Measurements from ENCODE around the gene MACROD1.

MACROD1 gene

DNA sequence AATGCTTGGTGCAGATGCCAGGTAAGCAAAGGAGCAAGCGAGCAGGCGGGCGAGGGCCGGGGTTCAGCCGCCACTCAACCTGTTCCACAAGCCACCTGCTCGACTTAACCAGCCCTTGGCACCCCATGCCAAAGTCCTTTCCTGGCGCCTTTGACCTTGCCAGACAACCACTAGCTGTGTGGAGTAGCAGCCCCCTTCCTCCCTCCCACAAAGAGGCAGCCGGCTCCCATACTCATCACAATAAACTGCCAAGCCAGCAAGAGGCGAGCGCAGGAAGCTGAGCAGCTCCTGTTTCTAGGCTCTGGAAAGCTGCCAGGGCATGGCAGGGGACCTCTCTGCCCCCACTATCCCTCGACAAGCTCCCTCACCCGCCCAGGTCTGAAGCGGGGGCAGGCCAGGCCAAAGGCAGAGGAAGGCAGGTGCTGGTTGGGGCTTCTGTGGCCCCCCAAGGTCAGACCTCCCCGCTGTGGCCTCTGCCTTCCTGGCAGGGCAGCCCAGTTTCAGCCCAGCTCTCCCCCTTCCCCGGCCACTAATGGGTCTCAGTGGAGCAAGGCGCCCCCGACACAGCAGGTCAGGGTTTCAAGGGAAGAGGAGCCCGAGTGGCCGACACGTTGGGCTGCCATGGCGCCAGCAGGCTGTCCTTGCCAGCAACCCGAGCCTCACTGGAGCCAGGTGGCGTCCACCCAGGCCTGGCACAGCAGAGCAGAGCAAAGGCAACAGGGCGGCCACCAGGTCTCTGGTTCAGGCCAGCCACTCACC, 15.3 kb downstream of the MACROD1 start:
- no peak for DNase-seq

DNA sequence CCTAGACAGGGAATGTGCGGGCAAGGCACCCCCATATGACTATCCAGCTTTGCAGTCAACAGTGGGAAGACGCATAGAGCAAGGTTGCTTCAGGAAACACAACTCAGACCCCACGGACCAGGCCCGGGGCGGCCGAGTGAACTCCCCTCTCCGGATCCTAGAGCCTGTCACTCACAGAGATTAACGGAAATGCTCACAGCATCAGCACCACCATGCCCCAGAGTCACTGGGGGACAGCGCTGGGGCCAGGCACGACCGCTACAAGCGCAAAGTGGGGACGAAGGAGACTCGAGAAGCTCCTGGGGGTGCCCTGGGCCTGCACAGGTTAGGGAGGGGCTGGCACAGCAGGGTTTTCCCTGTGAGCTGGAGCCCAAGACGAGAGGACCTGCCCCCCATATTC, 15.9 kb downstream of the MACROD1 start:
- no peak for DNase-seq

DNA sequence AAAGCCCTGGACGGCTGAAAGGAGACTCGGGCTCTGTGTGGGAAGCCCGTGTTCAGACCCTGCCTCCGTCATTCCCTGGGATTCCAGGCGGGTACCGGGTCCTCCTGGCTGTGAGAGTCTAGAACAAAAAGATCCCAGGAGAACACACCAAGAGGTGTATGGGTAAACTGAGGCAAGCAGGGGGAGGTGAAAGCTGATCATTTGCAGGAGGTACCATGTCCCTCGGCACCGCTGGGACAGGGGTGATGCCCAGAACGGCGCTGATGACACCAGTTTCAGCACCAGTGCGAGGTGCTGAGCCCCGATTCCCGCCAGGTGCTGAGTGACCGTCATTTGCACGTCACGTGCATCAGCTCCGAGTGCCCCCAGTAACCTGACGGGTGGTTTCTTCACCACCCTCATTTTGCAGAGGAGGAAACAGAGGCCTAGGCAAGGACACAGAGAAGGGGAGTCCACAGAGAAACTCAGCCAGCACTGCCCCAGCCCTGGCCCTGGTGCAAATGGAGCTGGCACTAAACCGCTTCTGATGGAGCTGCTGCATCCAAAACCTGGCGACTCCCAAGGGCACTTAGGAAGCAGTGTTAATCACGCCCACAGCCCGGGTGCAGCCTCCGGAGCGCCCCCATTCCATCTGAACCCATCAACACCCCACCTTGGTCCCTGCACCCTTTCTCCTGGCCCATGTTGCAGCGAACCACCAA, 16.8 kb downstream of the MACROD1 start:
- no peak for DNase-seq

DNA sequence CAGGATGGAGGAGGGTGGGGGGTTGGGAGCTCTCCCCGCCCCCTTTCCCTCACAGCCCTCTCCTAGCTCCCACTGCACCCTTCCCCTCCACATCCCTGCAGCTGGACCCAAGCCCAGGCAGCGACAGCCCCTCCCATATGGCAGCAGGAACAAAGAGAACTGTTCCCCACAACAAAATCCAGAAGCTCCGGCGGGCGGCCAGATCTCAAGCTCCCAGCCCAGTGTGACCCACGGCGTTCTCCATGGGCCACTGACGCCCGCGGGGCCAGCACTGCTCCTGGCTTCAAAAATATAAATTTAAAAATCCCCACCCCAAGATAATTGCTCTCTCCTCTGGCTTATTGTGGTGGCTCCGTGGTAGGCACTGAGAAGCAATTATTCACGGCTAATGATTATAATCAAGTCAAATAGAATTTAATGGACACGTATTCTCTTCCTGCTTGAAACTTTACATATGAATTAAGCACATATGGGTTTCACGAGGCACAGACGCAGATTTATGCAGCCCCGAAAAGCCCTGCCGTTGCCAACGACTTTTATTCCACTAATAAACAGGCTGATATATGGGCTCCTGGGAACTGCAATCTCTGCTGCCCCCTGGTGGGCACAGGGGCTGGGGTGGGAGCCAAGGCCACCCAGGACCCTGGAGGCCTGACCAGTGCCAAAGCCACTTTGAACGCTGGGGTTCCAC, 17.5 kb downstream of the MACROD1 start:
- DNase-seq, result peak; percentile 63

DNA sequence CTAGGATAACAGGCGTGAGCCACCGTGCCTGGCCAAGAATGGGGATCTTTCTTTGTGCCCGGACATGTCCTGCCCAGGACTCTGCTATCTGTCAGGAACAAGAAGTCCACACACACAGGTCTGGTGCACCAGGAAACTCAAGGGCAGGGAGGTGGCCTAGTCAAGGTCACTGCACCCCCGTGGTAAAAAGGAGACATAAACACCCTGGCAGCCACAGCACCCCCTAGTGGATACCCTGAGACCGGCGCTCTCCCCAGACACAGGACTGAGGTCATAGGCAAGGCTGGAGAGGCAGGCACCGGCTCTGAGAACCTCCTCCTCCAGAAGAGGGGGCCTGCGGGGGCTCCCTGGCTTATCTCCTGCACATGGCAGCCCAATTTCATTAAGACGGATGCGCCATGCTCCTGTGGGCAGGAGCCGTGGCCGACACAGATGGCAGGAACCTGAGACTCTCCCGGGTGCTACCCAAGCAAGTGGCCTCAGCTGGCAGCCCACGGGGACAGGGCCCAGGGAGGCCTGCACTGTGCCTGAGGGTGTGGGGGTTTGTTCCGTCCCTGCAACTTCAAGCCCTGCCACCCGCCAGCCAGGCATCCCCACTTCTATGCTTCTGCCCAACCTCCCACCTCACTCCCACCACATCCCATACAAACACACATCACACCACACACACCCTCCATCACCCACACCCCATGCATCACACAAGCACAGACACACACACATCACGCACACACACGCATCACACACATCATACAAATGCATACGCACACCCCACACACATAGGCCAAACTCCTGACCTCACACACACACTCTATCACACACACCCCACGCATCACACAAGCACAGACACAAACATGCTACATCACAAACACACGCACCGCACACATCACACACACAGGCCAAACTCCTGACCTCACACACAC, 19.6 kb downstream of the MACROD1 start:
- DNase-seq, result peak; percentile 38

DNA sequence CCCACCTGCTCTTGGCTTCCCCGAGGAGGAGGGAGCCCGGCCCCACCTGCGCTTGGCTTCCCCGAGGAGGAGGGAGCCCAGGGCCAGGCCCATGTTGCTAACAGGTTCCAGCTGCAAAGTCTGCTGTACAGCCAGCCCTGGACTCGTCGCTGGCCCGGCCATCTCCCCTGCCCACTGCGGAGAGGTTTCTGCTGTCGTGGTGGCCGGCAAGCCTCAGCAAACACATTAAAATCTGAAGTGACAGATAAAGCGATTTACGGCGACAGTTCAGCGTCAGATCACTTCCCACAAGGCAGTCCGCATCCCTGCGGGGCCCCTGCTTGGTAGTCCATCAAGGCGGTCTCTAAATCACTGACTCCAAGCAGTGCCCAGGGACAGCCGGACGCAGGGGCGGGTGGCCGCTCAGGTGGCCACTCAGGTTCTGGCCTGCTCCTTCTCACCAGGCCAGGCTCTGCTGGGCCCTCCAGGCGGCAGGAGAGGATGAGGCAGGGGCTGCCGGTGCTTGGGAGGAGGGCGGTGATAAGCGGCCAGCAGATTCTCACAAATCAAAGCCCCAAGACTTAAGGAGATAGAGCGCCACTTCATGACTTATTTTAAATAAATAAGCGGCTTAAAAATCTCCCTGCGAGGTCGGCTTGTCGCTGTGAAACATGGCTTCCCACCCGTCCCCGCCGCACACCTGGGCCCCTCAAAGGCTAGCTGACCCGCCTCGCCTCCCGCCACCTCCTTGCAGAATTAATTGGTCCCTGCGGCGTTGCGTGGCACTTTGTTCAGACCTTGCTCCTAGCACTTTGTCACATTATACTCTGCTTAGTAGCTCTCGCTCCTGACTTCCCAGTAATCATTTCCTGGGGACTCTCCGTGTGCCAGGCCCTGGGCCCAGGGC, 21.1 kb downstream of the MACROD1 start:
- DNase-seq, result no peak

DNA sequence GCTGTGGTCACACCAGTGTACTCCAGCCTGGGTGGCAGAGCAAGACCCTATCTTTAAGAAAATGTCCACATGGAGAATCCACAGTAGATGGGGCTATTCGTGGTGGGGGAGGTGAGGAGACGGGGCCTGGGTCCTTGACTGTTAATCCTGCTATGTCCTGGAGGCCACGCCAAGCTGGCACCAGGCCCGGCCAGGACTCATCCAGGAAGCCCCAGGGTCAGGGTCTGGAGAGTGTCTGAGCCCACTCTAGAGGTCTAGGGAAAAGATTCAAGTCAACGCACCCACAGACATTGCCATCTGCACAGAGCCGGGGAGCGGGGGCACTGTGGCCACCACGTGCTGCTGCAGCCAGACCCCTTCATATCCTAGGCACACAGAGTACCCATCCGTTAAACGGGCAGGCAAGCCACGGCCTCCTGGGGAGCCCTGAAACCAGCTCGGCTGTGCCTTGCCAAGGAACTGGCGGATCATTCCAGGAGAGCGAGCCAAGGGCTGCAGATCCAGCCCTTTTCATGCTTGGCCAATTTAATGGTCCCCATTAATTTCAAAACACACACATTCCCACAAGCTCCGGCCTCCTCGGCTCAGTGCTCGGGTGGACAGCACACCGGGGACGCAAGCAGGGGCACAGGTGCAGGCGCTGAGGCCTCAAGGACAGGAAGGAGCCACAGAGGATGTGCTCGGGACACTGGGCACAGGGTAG, 24.7 kb downstream of the MACROD1 start:
- no peak for DNase-seq

DNA sequence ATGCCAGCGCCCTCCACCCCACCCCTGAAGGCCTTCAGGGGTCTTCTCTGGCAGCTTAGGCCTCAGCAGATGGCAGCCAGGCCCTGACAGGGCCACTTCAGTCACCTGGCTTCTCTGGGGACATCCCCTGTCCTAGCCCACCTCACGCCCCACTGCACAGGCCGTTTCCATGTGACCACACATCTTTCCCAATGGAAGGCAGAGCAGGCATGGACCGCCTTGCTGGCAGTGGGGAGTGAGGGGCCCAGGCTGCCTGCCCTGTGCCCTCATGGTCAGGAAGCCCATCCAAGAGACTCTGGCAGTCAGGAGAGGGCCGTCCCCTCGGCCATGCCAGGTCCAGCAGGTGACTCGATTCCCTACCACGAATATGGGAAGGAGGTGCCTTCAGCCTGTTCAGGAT, 25.8 kb downstream of the MACROD1 start:
- no peak for DNase-seq

DNA sequence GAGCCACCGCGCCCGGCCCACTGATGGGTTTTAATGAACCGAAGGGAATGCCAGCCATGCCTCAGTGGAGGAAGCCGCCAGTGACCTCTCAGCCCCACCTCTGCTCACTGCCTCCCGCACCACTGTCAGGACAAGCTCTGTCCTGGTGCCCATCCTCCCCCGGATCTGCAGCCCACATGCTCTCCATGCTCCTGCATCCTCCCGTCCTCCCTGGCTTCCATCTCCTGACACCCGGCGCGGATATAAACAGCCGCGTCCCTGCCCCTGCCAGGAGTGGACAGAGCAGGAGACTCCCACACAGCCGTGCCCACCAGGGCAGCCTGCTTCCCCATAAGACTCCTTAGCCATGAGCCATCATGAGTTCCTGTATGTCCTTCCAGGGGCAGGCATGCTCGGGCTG, 26.9 kb downstream of the MACROD1 start:
- DNase-seq, result no peak

DNA sequence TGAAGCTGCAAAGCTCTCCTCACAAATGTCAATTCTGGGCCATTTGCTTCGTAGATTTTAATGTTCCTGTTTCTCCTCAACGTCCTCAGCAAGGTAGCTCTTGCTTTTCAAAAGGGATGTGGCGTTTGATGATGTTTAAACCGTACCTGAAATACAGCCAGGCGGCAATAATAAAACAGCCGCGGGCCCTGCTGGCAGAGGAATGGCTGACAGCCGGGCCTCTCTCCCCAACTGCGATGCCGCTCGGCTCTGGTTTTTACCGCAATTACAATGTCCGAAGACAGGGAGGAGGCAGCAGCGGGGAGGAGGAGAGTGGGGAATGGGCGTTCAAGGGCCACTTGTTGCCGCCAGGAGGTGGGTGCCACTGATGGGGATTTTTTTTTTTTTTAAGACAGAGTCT, 27.5 kb downstream of the MACROD1 start:
- DNase-seq, result no peak

DNA sequence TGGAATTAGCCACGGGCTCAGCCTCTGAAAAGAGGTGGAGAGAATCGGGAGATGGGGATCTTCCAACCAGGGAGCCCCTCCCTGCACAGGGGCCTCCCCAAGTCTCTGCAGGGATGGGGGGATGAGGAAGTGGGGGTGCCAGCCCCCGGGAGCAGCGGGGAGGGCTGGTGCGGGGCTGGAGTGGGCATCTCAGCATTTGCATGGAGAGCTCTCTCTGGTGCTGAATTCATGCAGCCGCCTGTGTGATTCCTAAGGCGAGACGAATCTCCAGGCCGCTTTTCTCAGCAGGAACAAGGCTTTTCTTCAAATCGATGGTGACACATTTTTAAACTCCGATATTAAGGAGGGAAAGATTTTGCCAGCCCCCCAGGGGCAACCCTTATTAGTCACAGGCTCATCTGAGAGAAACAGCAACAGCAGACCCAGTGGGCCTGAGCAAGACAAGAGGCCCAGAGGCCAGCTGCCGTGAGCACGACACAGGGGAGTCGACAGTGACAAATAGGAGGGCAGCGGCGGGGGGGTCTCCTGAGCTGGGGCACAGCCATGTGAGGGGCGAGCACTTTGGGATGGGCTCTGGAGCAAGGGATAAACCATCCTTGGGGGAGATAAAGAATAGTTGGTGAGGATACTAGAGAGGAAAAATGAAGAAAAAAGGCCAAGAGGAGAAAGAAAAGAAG, 29.0 kb downstream of the MACROD1 start:
- no peak for DNase-seq

DNA sequence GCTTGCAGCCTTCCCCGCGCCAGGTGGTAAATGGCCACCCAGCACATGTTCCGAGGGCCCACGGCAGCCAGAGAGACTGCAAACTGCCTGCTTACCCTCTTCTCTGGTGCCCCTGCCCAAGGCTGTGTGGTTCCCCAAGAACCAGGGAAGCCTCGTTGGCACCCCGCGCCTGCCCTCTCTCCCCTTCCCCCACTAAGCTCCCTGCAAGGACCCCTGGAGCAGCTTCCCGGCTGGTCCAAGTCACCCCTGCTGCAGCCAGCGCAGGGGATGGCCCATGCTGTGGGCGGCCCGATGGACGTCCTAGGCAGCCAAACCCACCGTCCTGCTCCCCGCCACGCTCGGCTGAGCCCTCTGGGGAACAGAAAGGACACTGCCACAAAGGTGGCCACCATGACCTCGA, 30.2 kb downstream of the MACROD1 start:
- no peak for DNase-seq

DNA sequence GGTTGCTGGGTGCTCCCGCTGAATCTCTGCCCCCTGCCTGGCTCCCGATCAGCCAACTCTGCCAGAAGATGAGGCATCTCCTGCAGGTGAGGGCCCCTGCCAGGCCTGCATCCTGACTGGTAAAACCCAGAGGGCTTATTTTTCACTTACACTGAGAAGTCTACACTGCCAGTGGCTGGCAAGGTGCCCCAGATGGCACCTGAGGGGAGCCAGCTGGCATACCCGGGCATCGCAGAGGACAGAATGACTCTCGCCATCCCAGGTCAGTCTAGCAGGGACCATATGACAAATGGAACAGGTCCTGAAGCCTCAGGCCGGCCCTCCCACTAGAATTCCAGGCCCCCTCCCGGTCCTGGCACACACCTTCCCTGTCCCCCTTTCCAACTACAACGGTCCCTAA, 30.9 kb downstream of the MACROD1 start:
- no peak for DNase-seq

DNA sequence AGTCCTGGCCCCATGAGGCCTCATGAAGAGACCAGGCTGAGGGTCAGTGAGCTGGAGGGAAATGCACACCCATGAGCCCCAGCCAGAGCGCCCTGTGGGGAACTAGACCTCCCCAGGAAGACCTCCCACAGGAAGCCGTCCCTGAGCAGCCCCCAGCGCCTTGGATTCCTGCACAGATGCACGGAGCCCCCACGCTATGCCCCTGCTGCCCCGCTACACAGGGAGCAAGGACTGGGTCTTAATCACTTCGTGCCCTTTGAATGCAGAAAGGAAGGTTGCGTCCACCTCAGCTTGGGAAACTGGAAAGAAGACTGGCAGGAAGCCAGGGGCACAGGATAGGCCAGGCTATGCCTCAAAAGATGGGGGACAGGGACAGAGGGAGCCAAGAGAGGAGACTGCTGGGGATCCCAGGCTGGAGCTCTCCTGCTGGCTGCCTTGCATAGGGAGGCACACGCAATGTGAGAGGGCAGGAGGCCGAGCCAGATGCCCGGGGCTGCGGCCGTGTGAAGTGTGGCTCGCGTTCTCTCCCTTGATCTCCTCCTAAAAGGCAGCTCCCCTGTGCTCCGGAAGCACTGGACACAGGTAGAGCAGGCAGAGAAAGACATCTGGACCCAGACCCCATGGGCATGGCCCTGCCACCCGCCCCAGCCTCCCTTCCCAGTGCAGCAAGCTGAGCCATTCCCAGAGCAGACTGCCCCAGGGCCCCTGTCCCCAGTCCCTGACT, 32.8 kb downstream of the MACROD1 start:
- no peak for DNase-seq

DNA sequence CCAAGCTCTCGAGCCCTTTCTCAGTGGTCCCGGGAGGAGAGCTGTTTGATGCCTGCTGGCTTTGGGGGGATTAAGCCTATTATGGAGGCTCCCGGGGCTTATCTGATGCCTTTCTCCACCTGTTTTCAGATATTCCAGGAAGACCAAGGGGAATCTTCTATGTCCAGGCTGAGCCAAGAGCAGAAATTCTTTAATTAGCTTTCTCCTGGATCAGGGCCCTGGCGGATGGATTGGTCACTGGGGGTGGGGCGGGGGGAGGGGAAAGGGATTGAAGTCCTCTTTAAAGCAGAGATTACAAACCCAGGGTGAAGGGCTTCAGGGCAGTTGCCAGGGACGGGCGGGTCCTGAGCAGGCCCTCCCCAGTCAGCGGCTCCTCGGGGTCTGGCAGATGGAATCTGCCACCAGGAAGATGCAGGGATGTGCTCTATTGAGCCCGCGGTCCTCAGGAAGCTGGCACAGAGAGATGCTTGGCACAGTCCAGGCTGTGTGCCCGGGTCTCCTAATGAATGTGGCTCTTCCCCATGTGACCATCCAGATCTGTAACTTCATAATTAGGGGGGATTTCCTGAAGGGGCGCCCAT, 33.6 kb downstream of the MACROD1 start:
- no peak for DNase-seq

DNA sequence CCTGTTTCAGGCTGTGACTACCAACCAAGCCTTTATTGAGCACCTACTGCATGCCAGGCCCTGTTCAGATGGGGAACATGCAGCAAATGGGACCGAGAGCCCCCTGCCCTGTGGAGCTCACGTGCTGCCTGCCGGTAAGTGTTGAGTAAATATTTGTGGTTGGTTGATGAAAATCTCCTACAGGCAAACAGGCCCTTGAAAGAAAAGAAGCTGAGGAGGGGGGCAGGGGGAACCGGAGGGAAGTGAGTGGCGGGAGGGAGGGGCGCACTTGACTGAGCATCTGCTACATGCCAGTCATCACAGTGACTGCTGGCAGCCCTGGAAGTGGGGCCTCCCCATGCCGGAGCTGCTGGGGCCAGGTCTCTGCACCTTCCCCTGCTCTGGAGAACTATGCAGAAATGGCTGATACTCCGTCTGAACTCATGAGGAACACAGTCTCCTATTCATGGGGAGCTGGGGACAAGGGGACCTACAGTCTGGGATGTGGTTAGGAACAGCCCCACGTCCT, 34.2 kb downstream of the MACROD1 start:
- DNase-seq, result no peak

DNA sequence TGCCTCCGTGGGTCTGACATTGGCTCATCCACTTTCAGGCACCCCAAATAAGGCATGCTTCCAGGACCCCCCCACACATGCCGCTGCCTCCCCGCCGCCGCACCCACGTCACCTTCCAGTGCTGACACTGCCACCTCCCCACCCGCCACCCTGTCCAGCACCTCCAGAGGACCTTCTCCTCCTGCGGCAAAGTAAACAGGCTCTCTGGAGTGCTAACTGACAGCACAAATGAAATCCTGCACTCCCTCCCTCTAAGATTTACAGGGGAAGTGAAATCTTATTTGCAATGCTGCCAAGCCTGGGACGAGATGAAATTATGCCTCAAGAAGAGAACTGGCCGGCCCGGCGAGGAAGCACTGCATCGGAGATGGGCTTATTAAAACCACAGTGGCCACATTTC, 35.3 kb downstream of the MACROD1 start:
- no peak for DNase-seq

DNA sequence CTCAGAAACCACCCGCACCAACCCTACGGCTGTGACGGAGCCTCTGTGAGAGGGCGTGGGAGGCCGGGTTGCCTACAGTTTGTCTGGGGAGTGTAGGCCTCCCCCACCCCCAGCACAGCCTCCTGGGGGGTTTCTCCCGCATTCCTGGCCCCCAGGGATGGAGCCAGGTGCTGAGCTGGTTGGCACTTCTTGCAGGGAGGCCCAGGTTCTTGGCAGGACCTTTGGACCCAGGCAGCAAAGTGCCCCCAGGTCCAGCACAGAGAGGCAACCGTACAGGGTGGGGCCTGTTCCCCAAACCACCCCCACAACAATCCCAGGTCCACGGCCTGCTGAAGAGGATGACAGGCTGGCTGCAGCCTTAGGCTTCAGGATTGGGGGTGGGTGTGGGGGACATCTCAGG, 36.5 kb downstream of the MACROD1 start:
- DNase-seq, result no peak
